Raji (cell line): Measurements from ENCODE around the gene DLX5.

Experiments
- POLR2A ChIP-seq: IDR thresholded peaks from 2 replicates; pipeline ENCODE4 v1.6.1; 2011; ENCODE audit warnings: low read depth, low read length, control low read depth; ENCODE audit not compliant: insufficient read depth

DLX5 gene

DNA sequence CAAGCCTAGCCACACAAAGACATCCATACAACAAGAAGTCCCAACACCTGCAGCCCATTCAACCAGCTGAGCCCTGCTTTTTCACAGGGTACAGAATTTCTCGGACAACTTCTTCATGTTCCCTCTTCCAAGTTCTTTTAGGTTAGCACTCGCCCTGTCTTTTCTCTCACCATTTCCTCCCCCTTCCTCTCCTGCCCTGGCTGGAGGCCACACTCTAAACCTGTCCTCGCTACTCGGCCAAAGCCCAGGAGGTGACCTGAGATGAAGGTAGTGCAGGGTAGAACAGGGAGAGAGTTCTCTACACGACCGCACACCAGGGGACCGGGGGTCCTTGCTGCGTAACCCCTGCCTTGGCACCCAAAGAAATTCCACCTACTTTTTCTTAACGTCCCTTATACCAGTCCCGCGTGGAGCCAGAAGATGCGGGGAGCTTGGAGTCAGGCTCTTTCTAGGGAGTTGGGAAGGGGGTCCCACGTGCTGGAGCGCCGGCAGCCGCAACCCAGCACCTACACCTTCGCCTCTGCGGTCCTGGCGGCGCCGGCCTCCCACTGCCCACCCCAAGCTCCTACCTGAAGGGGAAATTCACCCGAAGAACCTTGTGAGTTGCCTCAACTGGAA lies 35.3 kb downstream of the DLX5 start:
- no peak for TF ChIP-seq POLR2A

DNA sequence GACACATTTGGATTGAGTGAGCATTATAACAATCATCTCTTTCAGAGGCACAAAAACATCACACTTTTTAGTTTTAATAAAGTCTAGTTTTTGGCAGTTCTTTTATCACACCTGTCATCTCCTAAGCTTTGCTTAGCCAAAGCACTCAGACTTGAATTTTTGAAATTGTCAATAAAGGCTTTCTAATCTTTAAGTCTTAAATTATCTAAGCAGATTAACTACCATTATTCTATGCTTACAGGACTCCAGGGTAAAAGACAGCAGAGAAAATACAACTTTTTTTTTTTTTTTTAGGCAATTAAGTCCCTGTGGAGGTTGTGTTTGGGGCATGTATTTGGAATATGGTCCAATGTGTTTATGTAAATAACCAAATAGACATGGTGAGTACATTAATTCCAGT lies 36.9 kb downstream of the DLX5 start:
- no peak for TF ChIP-seq POLR2A

DNA sequence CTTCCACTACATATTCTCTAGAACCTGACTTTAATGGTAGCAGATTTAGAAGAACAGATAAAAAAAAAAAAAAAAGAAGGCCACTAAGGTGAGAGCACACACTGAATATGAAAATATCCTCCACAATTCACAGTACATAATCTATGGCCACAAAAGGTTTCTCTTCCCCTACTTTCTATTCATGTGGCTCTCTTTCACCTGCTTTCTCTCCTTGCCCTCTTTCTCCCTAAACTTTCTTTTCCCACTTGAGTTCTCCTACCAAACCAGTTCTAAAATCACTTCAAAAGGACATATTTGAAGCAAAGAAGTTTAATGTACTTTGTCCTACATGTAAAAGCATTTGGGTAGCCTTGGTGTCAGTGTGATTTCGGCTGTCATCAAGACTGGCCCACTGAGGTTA lies 37.7 kb downstream of the DLX5 start:
- TF ChIP-seq POLR2A: no peak

DNA sequence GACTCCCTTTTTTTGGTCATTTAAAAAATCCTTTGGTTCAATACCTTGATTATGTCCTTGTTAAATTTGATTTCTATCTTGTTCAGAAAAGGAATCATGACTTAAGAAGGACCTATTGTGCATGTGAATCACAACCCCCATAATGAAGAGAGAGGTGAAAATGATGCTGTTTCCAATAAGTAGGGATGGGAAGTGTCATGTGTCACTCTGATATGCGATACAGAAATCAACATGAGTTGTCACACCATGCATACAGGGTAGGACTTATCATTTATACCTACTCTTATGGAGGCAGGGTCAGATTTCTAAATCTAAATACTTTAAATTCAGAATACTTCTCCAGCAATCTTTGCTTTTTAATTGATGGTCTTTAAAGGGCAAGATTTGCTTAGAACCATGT lies 38.6 kb downstream of the DLX5 start:
- TF ChIP-seq POLR2A: no peak

DNA sequence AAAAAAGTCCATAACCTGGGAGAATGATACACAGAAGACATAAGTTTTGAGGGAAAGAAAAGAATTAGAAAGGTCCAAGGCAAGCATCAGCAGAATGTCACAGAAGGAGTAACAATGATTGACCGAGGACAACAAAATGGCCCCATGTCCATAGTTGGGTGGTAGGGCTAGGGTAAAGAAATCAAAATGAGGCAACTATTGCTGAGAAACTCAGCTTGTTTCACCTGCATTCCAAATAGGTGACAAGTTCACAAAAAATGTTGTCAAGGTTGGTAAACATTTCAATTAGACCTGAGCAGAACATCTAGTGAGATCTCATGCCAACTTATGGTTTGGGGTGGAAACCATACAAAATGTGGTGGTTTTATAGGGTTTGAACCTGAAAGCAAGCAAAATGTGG lies 42.0 kb downstream of the DLX5 start:
- no peak for TF ChIP-seq POLR2A

DNA sequence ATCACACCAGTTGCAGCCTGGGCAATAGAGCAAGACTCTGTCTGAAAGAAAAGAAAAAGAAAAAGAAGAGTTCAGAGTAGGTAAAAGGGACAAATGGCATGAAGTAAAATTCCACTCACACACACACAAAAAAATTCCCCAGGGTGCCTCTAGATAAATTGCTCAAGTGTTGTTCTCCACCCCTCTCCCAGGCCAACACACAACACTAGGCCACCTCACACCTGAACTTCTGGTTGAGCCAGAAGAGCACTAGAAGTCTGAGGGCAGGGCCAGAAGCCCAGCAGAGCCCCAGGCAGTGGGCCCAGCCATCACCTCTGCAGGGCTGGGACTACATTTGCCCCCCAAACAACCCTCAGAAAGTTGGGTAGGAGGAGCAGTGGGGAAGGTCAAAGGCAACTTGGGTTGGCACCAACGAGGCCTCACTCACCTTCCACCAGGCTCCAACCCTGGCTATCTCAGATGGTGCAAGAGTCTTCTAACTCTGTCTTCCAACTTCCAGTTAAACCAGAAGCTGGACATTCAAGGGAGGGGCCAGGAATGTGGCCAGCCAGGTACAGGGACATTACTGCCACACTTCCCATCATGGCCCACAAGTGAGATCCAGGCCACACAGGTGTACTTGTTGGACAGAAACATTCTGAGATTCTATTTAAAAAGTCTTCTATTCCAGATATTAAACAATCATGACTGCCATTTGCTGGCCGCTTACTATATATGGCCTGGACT lies 44.9 kb downstream of the DLX5 start:
- TF ChIP-seq POLR2A: no peak

DNA sequence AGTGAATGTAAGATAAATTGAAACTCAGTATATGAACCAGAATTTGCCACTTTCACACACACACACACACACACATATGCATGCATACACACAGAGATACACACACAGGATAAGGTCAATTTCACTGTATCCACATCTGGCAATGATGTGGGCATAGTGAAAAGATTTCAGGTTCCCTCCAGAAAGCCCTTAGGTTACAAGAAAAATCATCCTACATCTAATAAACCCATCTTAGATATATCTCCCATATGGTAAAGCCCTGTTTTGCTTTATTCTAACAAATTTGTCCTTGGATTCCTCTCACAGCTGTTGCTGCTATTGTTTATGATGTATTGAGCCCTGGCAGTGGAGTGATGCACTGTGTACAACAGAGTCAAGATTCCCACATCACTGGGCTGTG lies 47.2 kb downstream of the DLX5 start:
- TF ChIP-seq POLR2A: no peak

DNA sequence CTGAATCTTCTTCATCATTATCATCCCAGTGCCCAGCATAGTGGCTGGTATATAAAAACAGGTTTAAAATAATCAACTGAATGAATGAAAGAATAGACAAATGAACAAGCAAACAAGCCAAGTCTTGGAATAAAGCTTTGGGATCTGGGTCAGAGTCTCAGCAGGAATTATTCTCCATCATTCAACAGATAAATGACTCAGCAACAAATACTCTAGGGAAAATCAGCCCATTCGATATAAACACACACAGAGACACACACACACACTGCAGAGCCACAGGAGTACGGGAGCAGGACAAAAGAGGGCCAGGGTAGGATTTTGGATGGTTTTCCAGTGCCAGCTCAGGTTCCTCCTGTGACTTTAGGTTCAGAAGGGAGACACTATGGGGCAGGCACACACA lies 48.5 kb downstream of the DLX5 start:
- no peak for TF ChIP-seq POLR2A

DNA sequence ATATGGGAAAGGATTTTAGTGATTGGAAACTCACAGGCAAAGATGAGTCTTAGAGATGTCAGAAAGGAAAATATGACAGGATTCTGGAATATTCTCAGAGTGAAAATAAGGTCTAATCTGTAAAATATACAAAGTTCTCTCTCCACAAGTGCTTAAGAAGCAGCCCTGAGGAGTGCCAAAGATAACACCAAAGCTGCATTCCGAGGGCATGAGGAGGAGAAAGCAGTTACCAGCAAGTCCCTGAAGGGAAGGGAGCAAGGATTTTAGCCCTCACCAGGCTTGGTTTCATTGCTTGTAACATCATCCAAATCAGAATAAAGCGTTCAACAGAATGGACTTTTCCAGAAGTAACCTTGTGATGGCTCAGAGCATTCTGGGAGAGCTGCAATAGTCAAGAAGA lies 50.6 kb downstream of the DLX5 start:
- TF ChIP-seq POLR2A: no peak

DNA sequence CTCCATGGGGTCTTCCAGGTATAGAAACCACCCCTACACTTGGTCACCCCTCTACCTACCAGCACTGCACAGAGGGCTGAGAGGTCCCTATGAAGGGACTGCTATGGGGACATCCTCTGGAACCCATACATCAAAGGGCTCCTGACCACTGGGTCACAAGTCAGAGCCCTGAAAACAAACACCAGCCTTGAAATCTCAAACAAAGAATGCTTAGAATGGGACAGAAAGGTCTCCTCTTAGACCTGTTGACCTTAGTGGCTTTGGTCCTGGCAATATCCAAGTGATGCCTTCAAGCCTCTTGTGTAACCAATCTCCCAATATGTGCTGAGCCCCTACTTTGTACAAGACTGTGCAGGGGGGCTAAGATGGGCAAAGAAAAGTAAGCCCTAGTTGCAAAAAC lies 53.9 kb downstream of the DLX5 start:
- no peak for TF ChIP-seq POLR2A
